ENCODE measurements around the gene NRXN2. TPM values are rescaled to one million over a fixed set of nuclear protein-coding genes. Genes with fewer than 3 reads are reported as not detected.
A peak's percentile ranks its signal among the peaks of the same experiment; 100 is the strongest.

NRXN2 gene
- total and polyA plus RNA-seq, 5 donors from 2014 or later: 0.42 TPM; not detected in 4

- Mint-ChIP-seq H3K4me1 (peaks cover 0 to 50% (median 28%) of the 10 kb centered on the region in 4 donors), H3K27me3 (peaks cover 5% of the 10 kb centered on the region), H3K27ac (peak overlapping the region in 2 of 3 donors; percentile 26 to 65), H3K36me3 (peaks cover 33% of the 10 kb centered on the region), H3K4me3 (peak overlapping the region; percentile 84 to 89 (median 87)), H3K9me3 (no peaks in the 10 kb centered on the region)
- peaks cover 55% of the 10 kb centered on the region for H3K4me1 ChIP-seq (ENCODE audit: control insufficient read depth, insufficient read depth, low read length, poor library complexity, severe bottlenecking)
- no peak overlapping the region for H3K4me3 ChIP-seq (ENCODE audit: low read depth, low read length)
- H3K27ac ChIP-seq (ENCODE audit: insufficient read depth, low read length, poor library complexity, severe bottlenecking): peak overlapping the region; percentile 93
- peaks cover 45% of the 10 kb centered on the region for H3K36me3 ChIP-seq (ENCODE audit: control insufficient read depth, insufficient read depth, low read length)
- ATAC-seq (ENCODE audit: low read depth in 2 of 2): no peak
- no peaks in the 10 kb centered on the region for H3K27me3 ChIP-seq (ENCODE audit: control insufficient read depth, insufficient read depth, low read length)
- no peak for DNase-seq
- no peaks in the 10 kb centered on the region for H3K9me3 ChIP-seq (ENCODE audit: control insufficient read depth in 2 of 2, low read length in 2 of 2)
These were observed 18.5 kb upstream of the NRXN2 start for GRCh38 chr11:64741375-64742086.

GRCh38 chr11:64739871-64740270 is 16.9 kb upstream of the NRXN2 start:
- peaks cover 42% of the 10 kb centered on the region for H3K36me3 Mint-ChIP-seq
- peaks cover 62% of the 10 kb centered on the region for H3K36me3 ChIP-seq (ENCODE audit: control insufficient read depth, insufficient read depth, low read length)
- H3K27me3 Mint-ChIP-seq: no peaks in the 10 kb centered on the region
- no peak overlapping the region for H3K27ac ChIP-seq (ENCODE audit: insufficient read depth, low read length, poor library complexity, severe bottlenecking)
- peak overlapping the region in 2 of 4 donors; percentile 86 to 89 for H3K4me3 Mint-ChIP-seq
- no peak overlapping the region for H3K4me3 ChIP-seq (ENCODE audit: low read depth, low read length)
- H3K4me1 ChIP-seq (ENCODE audit: control insufficient read depth, insufficient read depth, low read length, poor library complexity, severe bottlenecking): peaks cover 45% of the 10 kb centered on the region
- H3K9me3 Mint-ChIP-seq: no peaks in the 10 kb centered on the region
- H3K27me3 ChIP-seq (ENCODE audit: control insufficient read depth, insufficient read depth, low read length): no peaks in the 10 kb centered on the region
- peak overlapping the region in 2 of 3 donors; percentile 18 to 63 for H3K27ac Mint-ChIP-seq
- no peak for ATAC-seq (ENCODE audit: low read depth in 2 of 2)
- peaks cover 0 to 57% (median 27%) of the 10 kb centered on the region in 4 donors for H3K4me1 Mint-ChIP-seq
- no peak for DNase-seq
- no peaks in the 10 kb centered on the region for H3K9me3 ChIP-seq (ENCODE audit: control insufficient read depth in 2 of 2, low read length in 2 of 2)

- Histone ChIP-seq H3K36me3 (ENCODE audit: control insufficient read depth, insufficient read depth, low read length) (peaks cover 87% of the 10 kb centered on the region), H3K27ac (ENCODE audit: insufficient read depth, low read length, poor library complexity, severe bottlenecking) (no peak overlapping the region), H3K4me1 (ENCODE audit: control insufficient read depth, insufficient read depth, low read length, poor library complexity, severe bottlenecking) (peaks cover 17% of the 10 kb centered on the region), H3K4me3 (ENCODE audit: low read depth, low read length) (no peak overlapping the region), H3K27me3 (ENCODE audit: control insufficient read depth, insufficient read depth, low read length) (no peaks in the 10 kb centered on the region), H3K9me3 (ENCODE audit: control insufficient read depth in 2 of 2, low read length in 2 of 2) (no peaks in the 10 kb centered on the region)
- Mint-ChIP-seq H3K9me3 (no peaks in the 10 kb centered on the region), H3K27me3 (no peaks in the 10 kb centered on the region), H3K27ac (no peak overlapping the region), H3K4me1 (peaks cover 0 to 56% (median 23%) of the 10 kb centered on the region in 4 donors), H3K36me3 (peaks cover 52% of the 10 kb centered on the region), H3K4me3 (peak overlapping the region in 2 of 4 donors; percentile 2 to 67)
- no peak for ATAC-seq (ENCODE audit: low read depth in 2 of 2)
- DNase-seq: no peak
These were observed 13.7 kb upstream of the NRXN2 start for GRCh38 chr11:64736654-64737053.

GRCh38 chr11:64735725-64736259 is 12.8 kb upstream of the NRXN2 start:
- peak overlapping the region in 1 of 4 donors; percentile 45 for H3K4me3 Mint-ChIP-seq

GRCh38 chr11:64734811-64735724 is 12.1 kb upstream of the NRXN2 start:
- Histone ChIP-seq H3K36me3 (ENCODE audit: control insufficient read depth, insufficient read depth, low read length) (peaks cover 91% of the 10 kb centered on the region), H3K9me3 (ENCODE audit: control insufficient read depth in 2 of 2, low read length in 2 of 2) (no peaks in the 10 kb centered on the region), H3K27me3 (ENCODE audit: control insufficient read depth, insufficient read depth, low read length) (no peaks in the 10 kb centered on the region), H3K4me1 (ENCODE audit: control insufficient read depth, insufficient read depth, low read length, poor library complexity, severe bottlenecking) (peaks cover 8% of the 10 kb centered on the region), H3K27ac (ENCODE audit: insufficient read depth, low read length, poor library complexity, severe bottlenecking) (no peak overlapping the region), H3K4me3 (ENCODE audit: low read depth, low read length) (no peak overlapping the region)
- Mint-ChIP-seq H3K9me3 (no peaks in the 10 kb centered on the region), H3K27me3 (no peaks in the 10 kb centered on the region), H3K4me1 (peaks cover 0 to 47% (median 15%) of the 10 kb centered on the region in 4 donors), H3K4me3 (peak overlapping the region in 2 of 4 donors; percentile 10 to 35), H3K36me3 (peaks cover 53% of the 10 kb centered on the region), H3K27ac (peak overlapping the region in 1 of 3 donors; percentile 32)
- ATAC-seq (ENCODE audit: low read depth in 2 of 2): no peak
- DNase-seq: no peak

More at GRCh38 chr11:64735725-64736259, 12.8 kb upstream of the NRXN2 start:
- Histone ChIP-seq H3K36me3 (ENCODE audit: control insufficient read depth, insufficient read depth, low read length) (peaks cover 91% of the 10 kb centered on the region), H3K27ac (ENCODE audit: insufficient read depth, low read length, poor library complexity, severe bottlenecking) (no peak overlapping the region), H3K4me1 (ENCODE audit: control insufficient read depth, insufficient read depth, low read length, poor library complexity, severe bottlenecking) (peaks cover 8% of the 10 kb centered on the region), H3K9me3 (ENCODE audit: control insufficient read depth in 2 of 2, low read length in 2 of 2) (no peaks in the 10 kb centered on the region), H3K27me3 (ENCODE audit: control insufficient read depth, insufficient read depth, low read length) (no peaks in the 10 kb centered on the region), H3K4me3 (ENCODE audit: low read depth, low read length) (no peak overlapping the region)
- Mint-ChIP-seq H3K4me1 (peaks cover 0 to 51% (median 19%) of the 10 kb centered on the region in 4 donors), H3K27ac (peak overlapping the region; percentile 8 to 42 (median 17)), H3K9me3 (no peaks in the 10 kb centered on the region), H3K36me3 (peaks cover 54% of the 10 kb centered on the region), H3K27me3 (no peaks in the 10 kb centered on the region)
- no peak for DNase-seq
- no peak for ATAC-seq (ENCODE audit: low read depth in 2 of 2)

GRCh38 chr11:64731601-64732000 is 8.6 kb upstream of the NRXN2 start:
- Mint-ChIP-seq H3K27me3 (no peaks in the 10 kb centered on the region), H3K27ac (peak overlapping the region in 1 of 3 donors; percentile 35), H3K4me1 (peaks cover 0 to 31% (median 11%) of the 10 kb centered on the region in 4 donors), H3K4me3 (no peak overlapping the region), H3K36me3 (peaks cover 45% of the 10 kb centered on the region), H3K9me3 (no peaks in the 10 kb centered on the region)
- ATAC-seq (ENCODE audit: low read depth in 2 of 2) (no peak), DNase-seq (no peak)
- H3K27ac ChIP-seq (ENCODE audit: insufficient read depth, low read length, poor library complexity, severe bottlenecking): no peak overlapping the region
- no peaks in the 10 kb centered on the region for H3K27me3 ChIP-seq (ENCODE audit: control insufficient read depth, insufficient read depth, low read length)
- peaks cover 4% of the 10 kb centered on the region for H3K4me1 ChIP-seq (ENCODE audit: control insufficient read depth, insufficient read depth, low read length, poor library complexity, severe bottlenecking)
- H3K9me3 ChIP-seq (ENCODE audit: control insufficient read depth in 2 of 2, low read length in 2 of 2): no peaks in the 10 kb centered on the region
- H3K4me3 ChIP-seq (ENCODE audit: low read depth, low read length): no peak overlapping the region
- H3K36me3 ChIP-seq (ENCODE audit: control insufficient read depth, insufficient read depth, low read length): peaks cover 69% of the 10 kb centered on the region

- Mint-ChIP-seq H3K27me3 (no peaks in the 10 kb centered on the region), H3K27ac (no peak overlapping the region), H3K9me3 (no peaks in the 10 kb centered on the region), H3K4me3 (no peak overlapping the region), H3K4me1 (peaks cover 0 to 26% (median 7%) of the 10 kb centered on the region in 4 donors), H3K36me3 (peaks cover 37% of the 10 kb centered on the region)
- Histone ChIP-seq H3K9me3 (ENCODE audit: control insufficient read depth in 2 of 2, low read length in 2 of 2) (no peaks in the 10 kb centered on the region), H3K4me1 (ENCODE audit: control insufficient read depth, insufficient read depth, low read length, poor library complexity, severe bottlenecking) (no peaks in the 10 kb centered on the region), H3K27ac (ENCODE audit: insufficient read depth, low read length, poor library complexity, severe bottlenecking) (no peak overlapping the region), H3K4me3 (ENCODE audit: low read depth, low read length) (no peak overlapping the region), H3K36me3 (ENCODE audit: control insufficient read depth, insufficient read depth, low read length) (peaks cover 52% of the 10 kb centered on the region), H3K27me3 (ENCODE audit: control insufficient read depth, insufficient read depth, low read length) (no peaks in the 10 kb centered on the region)
- no peak for ATAC-seq (ENCODE audit: low read depth in 2 of 2)
- no peak for DNase-seq
These were observed 6.9 kb upstream of the NRXN2 start for GRCh38 chr11:64729851-64730382.
